Sigmoid colon (tissue), 7 donors: ENCODE data around the gene EPHB1. TPM values are rescaled to one million over a fixed set of nuclear protein-coding genes. Genes with fewer than 3 reads are reported as not detected.
A peak's percentile ranks its signal among the peaks of the same experiment; 100 is the strongest.

Experiments used
- DNase-seq: peaks from one replicate; pipeline ENCODE4 v3.0.0-alpha.2; 2019
- H3K27ac ChIP-seq, 4 donors: fragments of 200-600 bp; sonication (generic); one replicate each; pipeline ENCODE4 v1.5.1; 2016 to 2019; ENCODE audit warnings: mild to moderate bottlenecking in 1 of 4
- H3K27me3 ChIP-seq, 3 donors: fragments of 200-600 bp; sonication (generic); one replicate each; pipeline ENCODE4 v1.5.1; 2019; ENCODE audit warnings: mild to moderate bottlenecking in 1 of 3
- H3K36me3 ChIP-seq, 4 donors: fragments of 200-600 bp; sonication (generic); one replicate each; pipeline ENCODE4 v1.5.1; 2016 to 2019
- H3K4me1 ChIP-seq, 4 donors: fragments of 200-600 bp; sonication (generic); one replicate each; pipeline ENCODE4 v1.5.1; 2017 to 2019
- H3K4me3 ChIP-seq, 4 donors: fragments of 200-600 bp; sonication (generic); one replicate each; pipeline ENCODE4 v1.5.1; 2017 to 2019; ENCODE audit warnings: mild to moderate bottlenecking in 2 of 4, moderate library complexity in 1 of 4
- H3K9me3 ChIP-seq, 4 donors: fragments of 200-600 bp in 3 of 4; sonication (generic) in 3 of 4; one replicate each; pipeline versions ENCODE4 v1.5.1 to v1.6.1; 2013 to 2019
- CTCF ChIP-seq, 4 experiments: fragments of 450-650 bp in 3 of 4; fragments of 200-600 bp in 1 of 4; IDR thresholded peaks; one replicate each; pipeline ENCODE4 v1.5.1; 2016 to 2019; ENCODE audit warnings: antibody characterized with exemption in 4 of 4, mild to moderate bottlenecking in 3 of 4, moderate library complexity in 2 of 4
- EP300 ChIP-seq, 4 donors: sonication (generic); formaldehyde crosslinking; IDR thresholded peaks; one replicate each; pipeline ENCODE4 v1.6.1; 2017; ENCODE audit warnings: antibody characterized with exemption in 4 of 4
- POLR2A ChIP-seq, 2 donors: fragments of 450-650 bp; IDR thresholded peaks; one replicate each; pipeline ENCODE4 v1.6.1; 2016; ENCODE audit warnings: antibody characterized with exemption in 2 of 2, mild to moderate bottlenecking in 2 of 2, moderate library complexity in 2 of 2
- POLR2AphosphoS5 ChIP-seq, 4 donors: sonication (generic); formaldehyde crosslinking; IDR thresholded peaks; one replicate each; pipeline ENCODE4 v1.6.1; 2017; ENCODE audit warnings: antibody characterized with exemption in 4 of 4
- WGBS, 2 donors: extraction: QIAGEN DNeasy Blood & Tissue Kit; methylation state at CpG; one replicate each; pipeline ENCODE4 v1.1.7; 2013; 5-methylcytosine and 5-hydroxymethylcytosine counted together
- intact Hi-C: fragments of 100-400 bp; cut with DNase I; formaldehyde crosslinking; loops from one replicate; pipeline ENCODE4 v1.15.1; 2023
- polyA plus RNA-seq, 3 donors: library from polyadenylated mRNA; stranded (reverse); fragments of 200-250 nt; gene quantifications; one replicate each; pipeline ENCODE4 v1.2.3, GENCODE V29; 2013
- total RNA-seq, 4 donors: library from RNA; depleted of rRNA; stranded (reverse); fragments of >200 nt; gene quantifications; one replicate each; pipeline ENCODE4 v1.1.0, GENCODE V29; 2016
- donor health status: healthy with polysubstance abuse.
- donor health status: Bipolar disorder and iron deficiency.
- donor health status: healthy.

Gene EPHB1
- total and polyA plus RNA-seq, 7 donors: 0.29 to 17.3 (median 3.6) TPM; not detected in 2

GRCh38 chr3:134916276-134916961, 121.4 kb downstream of the EPHB1 start:
- H3K27ac ChIP-seq: no peak overlapping the region
- H3K4me1 ChIP-seq: peaks cover 0 to 28% (median 0%) of the 10 kb centered on the region in 4 donors
- H3K9me3 ChIP-seq: no peaks in the 10 kb centered on the region
- 92 to 96% methylated on average over 37 of the region's 37 CpGs for whole genome bisulfite sequencing, 2 donors
- intact Hi-C loops: no loop called here
- no peaks in the 10 kb centered on the region for H3K27me3 ChIP-seq
- TF ChIP-seq CTCF (IDR thresholded peaks at IDR 0.05) (no peak), POLR2A (IDR thresholded peaks at IDR 0.05) (no peak), POLR2AphosphoS5 (IDR thresholded peaks at IDR 0.05) (no peak), EP300 (IDR thresholded peaks at IDR 0.05) (no peak)
- no peaks in the 10 kb centered on the region for H3K36me3 ChIP-seq
- H3K4me3 ChIP-seq: no peak overlapping the region
- no peak for DNase-seq

- Histone ChIP-seq H3K4me3 (no peak overlapping the region), H3K4me1 (peaks cover 0 to 26% (median 0%) of the 10 kb centered on the region in 4 donors), H3K36me3 (no peaks in the 10 kb centered on the region), H3K27me3 (no peaks in the 10 kb centered on the region), H3K27ac (peak overlapping the region in 1 of 4 donors; percentile 16), H3K9me3 (no peaks in the 10 kb centered on the region)
- intact Hi-C loops: no loop called here
- DNase-seq: no peak
- TF ChIP-seq CTCF (IDR thresholded peaks at IDR 0.05) (no peak), EP300 (IDR thresholded peaks at IDR 0.05) (no peak), POLR2AphosphoS5 (IDR thresholded peaks at IDR 0.05) (no peak), POLR2A (IDR thresholded peaks at IDR 0.05) (no peak)
Observed at GRCh38 chr3:134917631-134918030, 122.6 kb downstream of the EPHB1 start.

- DNase-seq: no peak
- H3K4me3 ChIP-seq: no peak overlapping the region
- intact Hi-C loops: no loop called here
- 25 to 35% methylated on average over 1 of the region's 1 CpG for WGBS, 2 donors
- TF ChIP-seq CTCF (IDR thresholded peaks at IDR 0.05): no peak
- TF ChIP-seq EP300 (IDR thresholded peaks at IDR 0.05): no peak
- TF ChIP-seq POLR2AphosphoS5 (IDR thresholded peaks at IDR 0.05): no peak
- TF ChIP-seq POLR2A (IDR thresholded peaks at IDR 0.05): no peak
- H3K27me3 ChIP-seq: no peaks in the 10 kb centered on the region
- no peaks in the 10 kb centered on the region for H3K36me3 ChIP-seq
- H3K9me3 ChIP-seq: no peaks in the 10 kb centered on the region
- H3K4me1 ChIP-seq: peaks cover 0 to 30% (median 0%) of the 10 kb centered on the region in 4 donors
- H3K27ac ChIP-seq: peak overlapping the region in 1 of 4 donors; percentile 16
Observed at GRCh38 chr3:134918441-134918840, 123.4 kb downstream of the EPHB1 start.

GRCh38 chr3:134922101-134922500, 127.0 kb downstream of the EPHB1 start:
- TF ChIP-seq POLR2A (IDR thresholded peaks at IDR 0.05): no peak
- TF ChIP-seq EP300 (IDR thresholded peaks at IDR 0.05): no peak
- no peak for TF ChIP-seq POLR2AphosphoS5 (IDR thresholded peaks at IDR 0.05)
- TF ChIP-seq CTCF (IDR thresholded peaks at IDR 0.05): no peak
- intact Hi-C loops: no loop called here
- no peaks in the 10 kb centered on the region for H3K27me3 ChIP-seq
- DNase-seq: no peak
- 77 to 92% methylated on average over 3 of the region's 3 CpGs for WGBS, 2 donors
- H3K36me3 ChIP-seq: no peaks in the 10 kb centered on the region
- peaks cover 0 to 3% (median 0%) of the 10 kb centered on the region in 4 donors for H3K9me3 ChIP-seq
- H3K4me1 ChIP-seq: peaks cover 0 to 30% (median 0%) of the 10 kb centered on the region in 4 donors
- peak overlapping the region in 1 of 4 donors; percentile 22 for H3K27ac ChIP-seq
- no peak overlapping the region for H3K4me3 ChIP-seq
